ENCODE measurements around the gene ANKRD27. TPM values are rescaled to one million over a fixed set of nuclear protein-coding genes. Genes with fewer than 3 reads are reported as not detected.

Gene ANKRD27
- total RNA-seq, 2 experiments from 2014 or later, result 36.6 to 37.0 TPM

DNA sequence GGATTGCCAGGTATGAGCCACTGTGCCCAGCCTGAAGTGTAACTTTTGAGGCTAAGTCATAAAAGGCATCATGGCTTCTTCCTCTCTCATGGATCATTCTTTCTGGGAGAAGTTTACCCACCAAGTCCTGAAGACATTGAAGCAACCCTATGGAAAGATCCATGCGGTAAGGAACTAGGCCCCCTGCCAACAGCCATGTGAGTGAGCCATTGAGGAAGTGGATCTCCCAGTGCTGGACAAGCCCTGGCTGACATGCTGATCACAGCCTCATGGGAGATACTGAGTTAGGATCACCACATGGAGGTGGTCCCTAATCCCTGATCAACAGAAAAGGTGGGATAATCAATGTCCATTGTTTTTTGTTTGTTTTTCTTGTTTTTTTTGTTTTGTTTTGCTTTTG lies 13.3 kb upstream of the ANKRD27 start:
- ATAC-seq (no peak), DNase-seq (no peak)
- H3K36me3 Mint-ChIP-seq (ENCODE audit: low read depth), result peaks cover 10% of the 10 kb centered on the region
- H3K4me3 Mint-ChIP-seq, result no peak overlapping the region
- no peaks in the 10 kb centered on the region for H3K27me3 Mint-ChIP-seq
- peaks cover 27% of the 10 kb centered on the region for H3K4me1 Mint-ChIP-seq
- no peak overlapping the region for H3K27ac Mint-ChIP-seq
- H3K9me3 Mint-ChIP-seq (ENCODE audit: low read depth), result peaks cover 4% of the 10 kb centered on the region
- ChIA-PET POLR2A (no interaction called here), CTCF (no interaction called here)
- intact Hi-C loops (cut with DNase I, micrococcal nuclease), result no loop called here

DNA sequence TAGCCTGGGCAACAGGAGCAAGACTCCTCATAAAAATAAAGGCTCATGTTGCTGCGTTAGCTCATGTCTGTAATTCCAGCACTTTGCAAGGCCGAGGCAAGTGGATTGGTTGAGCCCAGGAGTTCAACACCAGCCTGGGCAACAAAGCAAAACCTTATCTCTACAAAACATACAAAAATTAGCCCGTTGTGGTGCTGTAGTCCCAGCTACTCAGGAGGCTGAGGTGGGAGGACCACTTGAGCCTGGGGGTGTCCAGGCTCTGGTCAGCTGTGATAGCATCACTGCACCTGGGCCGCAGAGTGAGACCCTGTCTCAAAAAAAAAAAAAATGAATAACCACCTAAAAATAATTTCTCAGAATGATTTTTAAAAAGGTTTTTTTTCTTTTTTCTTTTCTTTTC lies 12.7 kb upstream of the ANKRD27 start:
- H3K4me1 Mint-ChIP-seq, result peaks cover 21% of the 10 kb centered on the region
- peaks cover 4% of the 10 kb centered on the region for H3K36me3 Mint-ChIP-seq (ENCODE audit: low read depth)
- H3K27ac Mint-ChIP-seq, result no peak overlapping the region
- POLR2A ChIA-PET, result no interaction called here
- CTCF ChIA-PET, result no interaction called here
- no peak for DNase-seq
- H3K27me3 Mint-ChIP-seq, result no peaks in the 10 kb centered on the region
- intact Hi-C loops (cut with DNase I, micrococcal nuclease), result no loop called here
- no peak overlapping the region for H3K4me3 Mint-ChIP-seq
- ATAC-seq, result no peak
- no peaks in the 10 kb centered on the region for H3K9me3 Mint-ChIP-seq (ENCODE audit: low read depth)

DNA sequence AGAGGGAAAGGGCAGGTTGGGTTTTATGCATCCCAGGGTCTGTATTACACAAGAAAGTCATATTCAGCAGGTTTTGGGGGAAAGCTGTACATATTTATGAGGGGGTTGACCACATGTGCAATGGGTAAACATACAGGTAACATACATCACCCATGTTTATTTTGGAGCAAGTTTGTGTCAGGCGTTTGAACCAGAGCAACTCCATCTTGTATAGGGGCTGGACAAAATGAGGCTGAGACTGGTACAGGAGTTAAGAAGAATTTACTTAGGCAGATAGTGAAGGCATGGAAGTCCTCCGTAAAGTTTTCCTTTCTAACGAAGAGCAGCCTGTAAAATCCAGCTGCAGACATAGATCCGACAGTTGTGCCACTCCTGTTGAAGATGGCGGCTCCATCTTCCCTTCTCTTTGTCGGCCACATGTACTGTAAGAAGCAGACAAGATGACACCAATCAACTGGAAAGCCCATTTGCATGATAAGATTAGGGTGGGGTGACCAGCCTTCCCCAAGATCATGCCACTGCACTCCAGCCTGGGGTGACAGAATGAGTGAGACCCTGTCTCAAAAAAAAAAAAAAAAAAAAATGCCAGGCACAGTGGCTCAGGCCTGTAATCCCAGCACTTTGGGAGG lies 12.0 kb upstream of the ANKRD27 start:
- ChIA-PET CTCF (no interaction called here), POLR2A (no interaction called here)
- no peaks in the 10 kb centered on the region for H3K27me3 Mint-ChIP-seq
- H3K9me3 Mint-ChIP-seq (ENCODE audit: low read depth), result no peaks in the 10 kb centered on the region
- H3K27ac Mint-ChIP-seq, result no peak overlapping the region
- intact Hi-C loops (cut with DNase I, micrococcal nuclease), result no loop called here
- H3K36me3 Mint-ChIP-seq (ENCODE audit: low read depth), result peaks cover 3% of the 10 kb centered on the region
- DNase-seq (no peak), ATAC-seq (no peak)
- H3K4me1 Mint-ChIP-seq, result peaks cover 21% of the 10 kb centered on the region
- no peak overlapping the region for H3K4me3 Mint-ChIP-seq

DNA sequence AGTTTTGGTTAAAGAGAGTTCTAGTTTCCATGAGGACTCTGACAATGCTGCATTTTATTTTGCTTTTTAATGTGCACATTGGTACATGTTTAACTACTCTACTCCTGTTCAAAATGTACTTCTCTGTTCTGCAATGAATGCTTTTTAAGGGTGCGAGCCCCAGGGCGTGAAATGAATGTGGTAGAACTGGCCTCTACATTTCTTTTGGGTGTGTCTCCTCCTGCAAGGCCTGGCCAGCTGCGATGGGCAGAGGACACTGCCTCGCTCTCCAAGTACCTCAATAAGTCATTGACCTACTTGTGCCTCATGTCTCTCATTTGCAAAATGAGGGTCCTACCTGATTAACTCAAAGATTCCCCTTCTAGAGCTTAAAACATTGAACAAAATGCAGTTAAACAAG lies 7.3 kb upstream of the ANKRD27 start:
- CTCF ChIA-PET, result interaction anchor here (0.6 to 2.2 kb wide), 3 partner anchors 8 to 301 kb away, joined by 3 to 6 read pairs (median 4); no protein-coding TSS in a partner anchor
- POLR2A ChIA-PET, result no interaction called here
- no peak for ATAC-seq
- no peak overlapping the region for H3K27ac Mint-ChIP-seq
- H3K9me3 Mint-ChIP-seq (ENCODE audit: low read depth), result no peaks in the 10 kb centered on the region
- H3K36me3 Mint-ChIP-seq (ENCODE audit: low read depth), result no peaks in the 10 kb centered on the region
- no peak overlapping the region for H3K4me3 Mint-ChIP-seq
- intact Hi-C loops (cut with DNase I, micrococcal nuclease), result no loop called here
- H3K4me1 Mint-ChIP-seq, result peaks cover 2% of the 10 kb centered on the region
- peaks cover 4% of the 10 kb centered on the region for H3K27me3 Mint-ChIP-seq
- no peak for DNase-seq

DNA sequence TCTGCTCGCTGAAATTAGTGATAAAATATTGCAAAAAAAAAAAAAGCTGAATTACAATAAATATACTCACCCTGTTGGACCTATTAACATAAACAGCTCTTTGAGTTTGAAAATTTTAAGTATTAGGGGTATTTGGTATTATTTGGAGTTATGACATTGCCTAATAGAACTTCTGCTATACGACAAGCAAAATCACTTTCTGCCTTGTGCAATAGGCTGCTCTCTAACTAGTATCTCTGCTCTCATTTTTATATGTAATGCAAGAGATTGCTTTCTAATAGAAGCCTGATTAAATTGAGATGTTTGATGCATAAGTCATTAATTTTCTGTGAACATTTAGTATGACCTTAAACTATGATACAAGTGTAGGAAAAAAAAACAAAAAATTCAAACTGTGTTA lies 6.0 kb upstream of the ANKRD27 start:
- ChIA-PET POLR2A (no interaction called here), CTCF (interaction anchor here (2.2 kb wide), 1 partner anchor 10 kb away, joined by 6 read pairs; no protein-coding TSS in a partner anchor)
- Mint-ChIP-seq H3K27ac (no peak overlapping the region), H3K9me3 (ENCODE audit: low read depth) (no peaks in the 10 kb centered on the region), H3K27me3 (peaks cover 10% of the 10 kb centered on the region), H3K4me1 (peaks cover 6% of the 10 kb centered on the region), H3K36me3 (ENCODE audit: low read depth) (no peaks in the 10 kb centered on the region), H3K4me3 (no peak overlapping the region)
- DNase-seq (no peak), ATAC-seq (no peak)
- intact Hi-C loops (cut with DNase I, micrococcal nuclease), result no loop called here

DNA sequence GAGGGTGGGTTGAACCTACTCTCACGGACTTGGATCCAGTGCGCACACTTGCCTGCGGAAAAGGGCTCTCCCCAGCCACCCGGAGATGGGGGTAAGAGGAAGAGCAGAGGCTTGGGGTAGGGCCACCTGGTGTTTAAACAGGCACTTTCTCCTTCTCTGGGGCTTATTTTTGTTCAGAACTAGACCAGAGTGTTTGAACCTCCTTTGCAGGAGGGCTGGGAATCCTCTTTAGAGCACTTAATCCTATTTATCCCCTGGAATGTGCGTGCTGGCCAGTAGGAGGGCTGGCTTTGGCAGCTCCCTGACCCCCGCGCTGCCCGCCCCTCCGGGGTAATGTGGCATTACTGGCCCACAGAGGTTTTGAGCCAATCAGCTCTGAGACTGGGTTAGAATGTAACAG lies 2.7 kb upstream of the ANKRD27 start:
- peaks cover 2% of the 10 kb centered on the region for H3K36me3 Mint-ChIP-seq (ENCODE audit: low read depth)
- peaks cover 11% of the 10 kb centered on the region for H3K27me3 Mint-ChIP-seq
- peaks cover 21% of the 10 kb centered on the region for H3K4me1 Mint-ChIP-seq
- H3K27ac Mint-ChIP-seq, result no peak overlapping the region
- no peak overlapping the region for H3K4me3 Mint-ChIP-seq
- ChIA-PET CTCF (interaction anchor here (1.7 kb wide), 1 partner anchor 14 kb away, joined by 4 read pairs; the partner anchor contains the start of gene NUDT19), POLR2A (interaction anchor here (1.6 kb wide), 1 partner anchor 16 kb away, joined by 3 read pairs; no protein-coding TSS in a partner anchor)
- intact Hi-C loops (cut with DNase I, micrococcal nuclease), result loop anchor here in 1 of 2 experiments (5.0 kb wide), 1 partner anchor 695 kb away; the partner anchor contains the start of gene CEBPG
- no peak for ATAC-seq
- H3K9me3 Mint-ChIP-seq (ENCODE audit: low read depth), result no peaks in the 10 kb centered on the region
- DNase-seq, result no peak

DNA sequence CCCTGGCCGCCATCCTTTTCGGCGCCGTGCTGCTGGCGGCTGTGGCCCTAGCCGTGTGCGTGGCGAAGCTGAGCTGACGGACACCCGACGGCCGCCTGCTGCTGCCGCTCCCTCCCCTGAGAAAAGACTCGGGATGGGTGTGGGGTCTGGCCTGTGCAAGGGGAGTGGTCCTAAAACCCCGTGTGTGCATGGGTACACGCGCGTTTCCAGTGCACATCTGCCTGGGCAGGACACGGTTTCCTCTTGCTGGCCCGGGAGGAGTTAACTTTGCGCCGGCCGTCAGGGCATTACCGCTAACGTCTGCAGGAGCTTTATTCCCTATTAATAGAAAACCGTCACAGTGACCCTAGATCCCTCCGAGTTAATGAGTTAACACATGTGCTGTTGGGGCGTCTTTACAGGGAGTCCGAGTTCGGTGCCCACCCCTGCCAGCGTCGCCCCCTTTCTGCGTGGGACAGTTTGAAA lies 1.9 kb upstream of the ANKRD27 start:
- Mint-ChIP-seq H3K27ac (no peak overlapping the region), H3K9me3 (ENCODE audit: low read depth) (no peaks in the 10 kb centered on the region), H3K4me3 (no peak overlapping the region), H3K4me1 (peaks cover 25% of the 10 kb centered on the region), H3K27me3 (peaks cover 11% of the 10 kb centered on the region), H3K36me3 (ENCODE audit: low read depth) (peaks cover 2% of the 10 kb centered on the region)
- CTCF ChIA-PET, result interaction anchor here (1.1 to 1.7 kb wide), 2 partner anchors 15 to 112 kb away, joined by 3 to 4 read pairs; partner anchors contain the start of gene NUDT19
- intact Hi-C loops (cut with DNase I, micrococcal nuclease), result loop anchor here in 1 of 2 experiments (5.0 kb wide), 1 partner anchor 695 kb away; the partner anchor contains the start of gene CEBPG
- POLR2A ChIA-PET, result interaction anchor here (1.6 kb wide), 1 partner anchor 17 kb away, joined by 3 read pairs; no protein-coding TSS in a partner anchor
- DNase-seq (no peak), ATAC-seq (no peak)

DNA sequence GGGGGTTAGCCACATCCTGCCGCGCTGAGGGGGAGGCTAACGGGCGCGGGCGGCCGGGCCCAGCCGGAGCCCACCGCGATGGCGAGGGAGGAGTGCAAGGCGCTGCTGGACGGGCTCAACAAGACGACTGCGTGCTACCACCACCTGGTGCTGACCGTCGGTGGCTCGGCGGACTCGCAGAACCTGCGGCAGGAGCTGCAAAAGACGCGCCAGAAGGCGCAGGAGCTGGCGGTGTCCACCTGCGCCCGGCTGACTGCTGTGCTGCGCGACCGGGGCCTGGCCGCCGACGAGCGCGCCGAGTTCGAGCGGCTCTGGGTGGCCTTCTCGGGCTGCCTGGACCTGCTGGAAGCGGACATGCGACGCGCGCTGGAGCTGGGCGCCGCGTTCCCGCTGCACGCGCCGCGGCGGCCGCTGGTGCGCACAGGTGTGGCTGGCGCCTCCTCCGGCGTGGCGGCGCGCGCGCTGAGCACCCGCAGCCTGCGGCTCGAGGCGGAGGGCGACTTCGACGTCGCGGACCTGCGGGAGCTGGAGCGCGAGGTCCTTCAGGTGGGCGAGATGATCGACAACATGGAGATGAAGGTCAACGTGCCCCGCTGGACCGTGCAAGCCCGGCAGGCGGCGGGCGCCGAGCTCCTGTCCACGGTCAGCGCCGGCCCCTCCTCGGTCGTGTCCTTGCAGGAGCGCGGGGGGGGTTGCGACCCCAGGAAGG lies 1.4 kb upstream of the ANKRD27 start:
- intact Hi-C loops (cut with DNase I, micrococcal nuclease), result loop anchor here in 1 of 2 experiments (5.0 kb wide), 1 partner anchor 696 kb away; the partner anchor contains the start of gene CEBPG
- H3K27ac Mint-ChIP-seq, result no peak overlapping the region
- DNase-seq, result peak; percentile 35
- H3K36me3 Mint-ChIP-seq (ENCODE audit: low read depth), result peaks cover 2% of the 10 kb centered on the region
- H3K27me3 Mint-ChIP-seq, result peaks cover 11% of the 10 kb centered on the region
- ChIA-PET CTCF (interaction anchor here (0.5 to 1.7 kb wide), 7 partner anchors 15 to 113 kb away, joined by 3 to 5 read pairs (median 4); partner anchors contain the start of gene NUDT19), POLR2A (interaction anchor here (0.7 to 1.6 kb wide), 2 partner anchors 15 to 17 kb away, joined by 3 read pairs; no protein-coding TSS in a partner anchor)
- peak overlapping the region; percentile 78 for H3K4me3 Mint-ChIP-seq
- no peaks in the 10 kb centered on the region for H3K9me3 Mint-ChIP-seq (ENCODE audit: low read depth)
- ATAC-seq, result no peak
- peaks cover 28% of the 10 kb centered on the region for H3K4me1 Mint-ChIP-seq

DNA sequence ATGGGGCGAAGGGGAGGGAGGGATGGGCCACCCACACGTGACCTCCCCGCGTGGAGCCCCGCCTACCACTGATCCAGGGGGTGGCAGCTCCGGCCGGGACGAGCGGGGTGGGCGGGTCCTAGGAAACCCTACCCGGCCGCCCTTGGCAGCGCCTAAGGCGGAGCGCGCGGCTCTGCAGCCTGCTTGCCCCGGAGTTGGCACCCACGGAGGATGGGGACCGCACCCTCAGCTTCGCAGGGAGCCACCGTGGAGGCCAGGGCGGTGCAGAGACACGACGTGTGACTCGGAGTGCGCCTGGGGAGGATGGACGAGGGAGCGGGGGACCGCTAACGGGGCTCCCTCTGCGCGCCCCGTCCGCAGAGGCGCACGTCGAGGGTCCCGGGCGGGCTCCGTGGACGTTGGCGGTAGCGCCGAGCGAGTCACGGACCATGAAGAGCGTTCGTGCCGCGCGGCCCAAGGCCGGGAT lies 773 bp upstream of the ANKRD27 start, which contains the start of gene RGS9BP:
TSS of gene RGS9BP (plus strand) at position 129 of the 466 bp plus-strand sequence. CDS start 416 bp downstream, outside the sequence.
- Mint-ChIP-seq H3K4me3 (peak within 1 kb of the TSS; percentile 78), H3K27me3 (peaks cover 11% of the 10 kb centered on the region), H3K9me3 (ENCODE audit: low read depth) (no peaks in the 10 kb centered on the region), H3K36me3 (ENCODE audit: low read depth) (peaks cover 2% of the 10 kb centered on the region), H3K27ac (no peak within 1 kb of the TSS), H3K4me1 (peaks cover 28% of the 10 kb centered on the region)
- CTCF ChIA-PET, result interaction anchor here (0.5 to 1.1 kb wide), 8 partner anchors 16 to 402 kb away, joined by 3 to 5 read pairs (median 3); partner anchors contain the start of gene NUDT19
- intact Hi-C loops (cut with DNase I, micrococcal nuclease), result loop anchor here (1.0 to 5.0 kb wide), 11 partner anchors 16 to 697 kb away; partner anchors contain the start of genes FAAP24 (in 2 of the 2), PDCD5 (in 2 of the 2), CEBPG (in 1 of the 2) and DPY19L3 (in 1 of the 2)
- DNase-seq (peak; percentile 73), ATAC-seq (peak; percentile 40)
- POLR2A ChIA-PET, result interaction anchor here (0.7 to 1.6 kb wide), 3 partner anchors 16 to 18 kb away, joined by 3 to 8 read pairs (median 3); no protein-coding TSS in a partner anchor

DNA sequence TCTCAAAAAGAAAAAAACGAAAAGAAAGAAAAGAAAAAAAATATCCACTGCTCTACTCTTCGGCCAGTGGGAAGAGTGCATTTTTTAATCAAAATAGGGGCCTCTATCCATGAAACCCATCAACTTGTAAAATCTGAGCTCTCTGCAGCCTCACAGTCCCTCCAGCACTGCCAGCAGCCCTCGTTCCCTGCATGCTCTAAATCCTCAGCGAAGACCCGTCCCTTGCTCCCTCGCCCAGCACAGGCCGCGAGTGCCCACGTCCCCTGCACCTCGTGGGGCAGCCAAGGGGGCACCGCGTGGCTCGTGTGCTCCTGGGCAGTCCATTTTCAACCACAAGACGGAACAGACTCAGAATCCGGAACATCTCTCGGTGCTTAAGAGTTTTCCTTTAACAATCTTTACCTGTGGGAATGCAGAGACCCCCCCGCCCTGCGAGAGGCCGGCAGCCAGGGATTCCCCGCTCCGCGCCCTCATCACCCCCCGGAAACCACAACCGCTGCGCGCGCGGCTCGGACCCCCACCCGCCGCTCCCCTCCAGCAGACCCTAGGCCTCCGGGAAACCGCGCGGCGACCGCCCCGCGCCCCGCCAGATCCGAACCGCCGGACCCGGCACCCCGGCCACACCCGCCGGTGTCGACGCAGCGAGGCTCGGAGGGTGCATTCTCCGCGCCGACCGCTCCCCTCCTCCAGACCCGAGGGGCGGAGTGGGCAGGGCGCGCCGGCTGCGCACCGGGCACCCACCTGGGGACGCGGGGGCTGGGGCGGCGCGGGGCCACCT lies 638 bp downstream of the ANKRD27 start:
- DNase-seq (peak; percentile 20), ATAC-seq (no peak)
- H3K36me3 Mint-ChIP-seq (ENCODE audit: low read depth), result peaks cover 2% of the 10 kb centered on the region
- intact Hi-C loops (cut with DNase I, micrococcal nuclease), result loop anchor here (1.0 to 2.0 kb wide), 3 partner anchors 32 to 329 kb away; partner anchors contain the start of gene ZNF507 (in 1 of the 2)
- peak overlapping the region; percentile 77 for H3K4me3 Mint-ChIP-seq
- no peaks in the 10 kb centered on the region for H3K9me3 Mint-ChIP-seq (ENCODE audit: low read depth)
- CTCF ChIA-PET, result interaction anchor here (0.6 to 0.9 kb wide), 2 partner anchors 9 to 17 kb away, joined by 3 to 5 read pairs; partner anchors contain the start of gene NUDT19
- peaks cover 38% of the 10 kb centered on the region for H3K4me1 Mint-ChIP-seq
- POLR2A ChIA-PET, result interaction anchor here (0.7 to 1.1 kb wide), 3 partner anchors 19 to 405 kb away, joined by 3 to 8 read pairs (median 5); no protein-coding TSS in a partner anchor
- peaks cover 11% of the 10 kb centered on the region for H3K27me3 Mint-ChIP-seq
- H3K27ac Mint-ChIP-seq, result peak overlapping the region; percentile 69

Data from activated CD4-positive, alpha-beta T cell treated with anti-CD3 and anti-CD28 coated beads for 36 hours (primary cell).